K562 (cell line): ENCODE results near the gene PCNX3. TPM values are rescaled to one million over a fixed set of nuclear protein-coding genes. Genes with fewer than 3 reads are reported as not detected.

Experiments
- AFF1 ChIP-seq, 2 experiments: fragments of 450-650 bp; IDR thresholded peaks; 2 replicates each; pipeline ENCODE4 v1.6.1; 2018; ENCODE audit warnings: mild to moderate bottlenecking in 2 of 2, low read depth in 1 of 2; ENCODE audit not compliant: partially characterized antibody in 2 of 2
- ELF1 ChIP-seq: fragments of 200-800 bp; sonication (Bioruptor generic); IDR thresholded peaks from 2 replicates; pipeline ENCODE4 v1.6.1; 2016; ENCODE audit warnings: missing genetic modification characterization, missing compliant biosample characterization
- HNRNPH1 ChIP-seq: fragments of 200-400 bp; formaldehyde crosslinking; optimal IDR thresholded peaks from 2 replicates; pipeline ENCODE3; 2017; ENCODE audit warnings: low read depth, mild to moderate bottlenecking, low read length, moderate library complexity
- LEF1 ChIP-seq: fragments of 450-650 bp; IDR thresholded peaks from 2 replicates; pipeline ENCODE4 v1.6.1; 2016; ENCODE audit warnings: mild to moderate bottlenecking
- MTA3 ChIP-seq: fragments of 450-650 bp; formaldehyde crosslinking; IDR thresholded peaks from 2 replicates; pipeline ENCODE4 v1.6.1; 2017; ENCODE audit warnings: mild to moderate bottlenecking, borderline replicate concordance
- NFYB ChIP-seq: IDR thresholded peaks from 2 replicates; pipeline ENCODE4 v1.6.1; 2011; ENCODE audit warnings: mild to moderate bottlenecking, moderate library complexity; ENCODE audit not compliant: insufficient read length; ENCODE audit errors: extremely low read depth
- NR2C2 ChIP-seq, 2 experiments: fragments of 200-800 bp in 1 of 2; sonication (Bioruptor generic) in 1 of 2; sonication (generic) in 1 of 2; formaldehyde crosslinking in 1 of 2; IDR thresholded peaks; 2 replicates each; pipeline versions ENCODE4 v1.6.1 to v1.8.0; 2016 to 2022; ENCODE audit warnings: mild to moderate bottlenecking in 1 of 2, missing compliant biosample characterization in 1 of 2, missing genetic modification characterization in 1 of 2, missing genetic modification reagents in 1 of 2
- PKNOX1 ChIP-seq: fragments of 450-650 bp; IDR thresholded peaks from 2 replicates; pipeline ENCODE4 v1.6.1; 2016
- SIN3B ChIP-seq: fragments of 450-650 bp; IDR thresholded peaks from 2 replicates; pipeline ENCODE4 v1.6.1; 2017; ENCODE audit warnings: low read depth, mild to moderate bottlenecking, moderate library complexity
- ZNF140 ChIP-seq: fragments of 250-450 bp; sonication (Bioruptor Pico); IDR thresholded peaks from 2 replicates; pipeline ENCODE4 v1.8.0; 2021; ENCODE audit warnings: moderate library complexity, mild to moderate bottlenecking, inconsistent platforms
- ZNF263 ChIP-seq: sonication (generic); formaldehyde crosslinking; IDR thresholded peaks from 2 replicates; pipeline ENCODE4 v1.8.0; 2022; ENCODE audit warnings: mild to moderate bottlenecking, missing genetic modification reagents, borderline replicate concordance
- polyA plus RNA-seq, 8 experiments: library from polyadenylated mRNA; depleted of rRNA in 4 of 8; stranded (reverse) in 5 of 8; unstranded in 3 of 8; fragments of >200 nt; fragmentation: Nextera tagmentation in 2 of 8; fragmentation: Illumina TruSeq in 1 of 8; extraction: Ambion mirVana in 2 of 8; extraction: Trizol in 1 of 8; gene quantifications; 2 replicates each; pipeline versions ENCODE4 v1.2.1 to v1.2.3, GENCODE V29; 2011 to 2014; ENCODE audit warnings: inconsistent platforms in 1 of 8, missing spikeins in 1 of 8
- total RNA-seq, 7 experiments: library from RNA; depleted of rRNA in 6 of 7; stranded (reverse); fragments of >200 nt in 6 of 7; fragmentation: Illumina TruSeq in 2 of 7; extraction: Trizol in 2 of 7; gene quantifications; 2 replicates each; pipeline versions ENCODE4 v1.2.1 to v1.2.3, GENCODE V29; 2011 to 2021; ENCODE audit warnings: low replicate concordance in 1 of 7
- TF ChIP-seq, protein P1 (sequence below): fragments of 250-450 bp; sonication (Bioruptor Pico); IDR thresholded peaks from 2 replicates; pipeline ENCODE4 v1.5.0; 2020; ENCODE audit warnings: mild to moderate bottlenecking
- TF ChIP-seq, protein P2 (sequence below): fragments of 250-450 bp; sonication (Bioruptor Pico); IDR thresholded peaks from 2 replicates; pipeline ENCODE4 v1.4.0; 2020; ENCODE audit warnings: mild to moderate bottlenecking, moderate library complexity, borderline replicate concordance
- TF ChIP-seq, protein P3 (sequence below), 3 experiments: fragments of 200-800 bp in 1 of 3; sonication (Bioruptor generic) in 1 of 3; sonication (generic) in 1 of 3; formaldehyde crosslinking in 1 of 3; IDR thresholded peaks; 2 replicates each; pipeline versions ENCODE4 v1.6.1 to v1.8.0; 2016 to 2022; ENCODE audit warnings: mild to moderate bottlenecking in 2 of 3, missing compliant biosample characterization in 2 of 3, missing genetic modification characterization in 2 of 3, missing genetic modification reagents in 1 of 3

The PCNX3 gene
- total and polyA plus RNA-seq, 9 of the 15 experiments (the other 6 are each of a cell fraction or from before 2014, with no cell fraction given) = 0.11 to 47.8 (median 12.8) TPM

DNA sequence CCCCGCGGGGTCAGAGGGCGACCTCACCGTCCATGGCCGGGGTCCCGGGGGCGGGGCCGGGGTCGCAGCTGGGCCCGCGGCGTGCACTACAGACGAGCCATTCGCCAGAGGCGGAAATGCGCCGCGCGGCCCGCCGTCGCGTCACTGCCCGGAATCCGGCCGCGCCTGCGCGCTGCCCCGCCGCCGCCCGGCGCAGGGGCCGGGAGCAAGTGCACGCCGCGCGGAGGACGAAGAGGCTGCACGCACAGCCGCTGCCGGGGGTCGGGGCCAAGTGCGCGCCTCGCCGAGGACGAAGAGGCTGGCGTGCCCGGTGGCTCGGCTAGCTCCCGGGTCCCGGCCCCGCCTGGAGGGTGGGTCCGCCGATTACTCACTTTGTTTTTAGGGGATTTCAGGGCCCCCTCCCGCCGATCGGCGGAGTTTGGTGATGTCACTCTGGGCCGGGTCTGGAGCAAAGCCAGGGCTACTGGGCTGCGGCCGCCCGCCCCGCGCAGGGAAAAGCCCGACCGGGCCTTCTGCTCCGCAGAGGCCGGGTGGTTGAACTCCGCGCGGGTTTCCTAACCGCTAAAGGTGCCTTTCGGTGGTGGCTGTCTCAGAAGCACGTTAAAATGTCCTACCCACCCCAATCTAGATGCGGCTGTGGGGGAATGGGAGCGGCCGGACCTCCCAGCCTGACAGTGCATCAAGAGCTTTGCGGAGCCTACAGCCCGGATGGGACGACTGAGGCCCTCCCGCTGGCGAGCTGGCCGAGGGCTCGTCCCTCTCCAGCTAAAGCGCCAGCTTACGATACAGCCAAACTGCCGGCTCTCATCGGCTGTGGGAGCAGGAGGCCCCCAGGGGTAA lies 47.4 kb downstream of the PCNX3 start, which contains the start of gene RELA (continued):
- TF ChIP-seq AFF1 (IDR thresholded peaks at IDR 0.05; ENCODE audit: low read depth in 1 of 2, partially characterized antibody in 2 of 2) (peak in 1 of 2 experiments; percentile 24), SIN3B (peak; percentile 79), ELF1 (tag) (peak; percentile 91), ZNF140 (CRISPR knock-in tag) (no peak), MTA3 (peak; percentile 49; the same call in 1 of the 2 replicates), PKNOX1 (no peak; the same call in 1 of the 2 replicates), LEF1 (no peak), NR2C2 (CRISPR knock-in tag; IDR thresholded peaks at IDR 0.05) (peak; percentile 3; the same call in 1 of the 2 replicates), NR2C2 (tag; IDR thresholded peaks at IDR 0.05) (peak; percentile 83), NFYB (no peak), ZNF263 (CRISPR knock-in tag) (peak; percentile 5; the same call in 1 of the 2 replicates), HNRNPH1 (no peak)
- TF ChIP-seq, protein P1, sequence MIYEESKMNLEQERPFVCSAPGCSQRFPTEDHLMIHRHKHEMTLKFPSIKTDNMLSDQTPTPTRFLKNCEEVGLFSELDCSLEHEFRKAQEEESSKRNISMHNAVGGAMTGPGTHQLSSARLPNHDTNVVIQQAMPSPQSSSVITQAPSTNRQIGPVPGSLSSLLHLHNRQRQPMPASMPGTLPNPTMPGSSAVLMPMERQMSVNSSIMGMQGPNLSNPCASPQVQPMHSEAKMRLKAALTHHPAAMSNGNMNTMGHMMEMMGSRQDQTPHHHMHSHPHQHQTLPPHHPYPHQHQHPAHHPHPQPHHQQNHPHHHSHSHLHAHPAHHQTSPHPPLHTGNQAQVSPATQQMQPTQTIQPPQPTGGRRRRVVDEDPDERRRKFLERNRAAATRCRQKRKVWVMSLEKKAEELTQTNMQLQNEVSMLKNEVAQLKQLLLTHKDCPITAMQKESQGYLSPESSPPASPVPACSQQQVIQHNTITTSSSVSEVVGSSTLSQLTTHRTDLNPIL (CRISPR knock-in tag) = no peak
- TF ChIP-seq, protein P2, sequence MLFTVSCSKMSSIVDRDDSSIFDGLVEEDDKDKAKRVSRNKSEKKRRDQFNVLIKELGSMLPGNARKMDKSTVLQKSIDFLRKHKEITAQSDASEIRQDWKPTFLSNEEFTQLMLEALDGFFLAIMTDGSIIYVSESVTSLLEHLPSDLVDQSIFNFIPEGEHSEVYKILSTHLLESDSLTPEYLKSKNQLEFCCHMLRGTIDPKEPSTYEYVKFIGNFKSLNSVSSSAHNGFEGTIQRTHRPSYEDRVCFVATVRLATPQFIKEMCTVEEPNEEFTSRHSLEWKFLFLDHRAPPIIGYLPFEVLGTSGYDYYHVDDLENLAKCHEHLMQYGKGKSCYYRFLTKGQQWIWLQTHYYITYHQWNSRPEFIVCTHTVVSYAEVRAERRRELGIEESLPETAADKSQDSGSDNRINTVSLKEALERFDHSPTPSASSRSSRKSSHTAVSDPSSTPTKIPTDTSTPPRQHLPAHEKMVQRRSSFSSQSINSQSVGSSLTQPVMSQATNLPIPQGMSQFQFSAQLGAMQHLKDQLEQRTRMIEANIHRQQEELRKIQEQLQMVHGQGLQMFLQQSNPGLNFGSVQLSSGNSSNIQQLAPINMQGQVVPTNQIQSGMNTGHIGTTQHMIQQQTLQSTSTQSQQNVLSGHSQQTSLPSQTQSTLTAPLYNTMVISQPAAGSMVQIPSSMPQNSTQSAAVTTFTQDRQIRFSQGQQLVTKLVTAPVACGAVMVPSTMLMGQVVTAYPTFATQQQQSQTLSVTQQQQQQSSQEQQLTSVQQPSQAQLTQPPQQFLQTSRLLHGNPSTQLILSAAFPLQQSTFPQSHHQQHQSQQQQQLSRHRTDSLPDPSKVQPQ (CRISPR knock-in tag) = 0 out of 2 replicates have a peak, but pooled peaks have one; percentile 35
- TF ChIP-seq, protein P3, sequence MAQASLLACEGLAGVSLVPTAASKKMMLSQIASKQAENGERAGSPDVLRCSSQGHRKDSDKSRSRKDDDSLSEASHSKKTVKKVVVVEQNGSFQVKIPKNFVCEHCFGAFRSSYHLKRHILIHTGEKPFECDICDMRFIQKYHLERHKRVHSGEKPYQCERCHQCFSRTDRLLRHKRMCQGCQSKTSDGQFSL (CRISPR knock-in tag; IDR thresholded peaks at IDR 0.05) = peak; percentile 35
- TF ChIP-seq, protein P3 (tag; IDR thresholded peaks at IDR 0.05) = no peak
